ENCODE results near the gene CDH22. TPM values are rescaled to one million over a fixed set of nuclear protein-coding genes. Genes with fewer than 3 reads are reported as not detected.

CDH22 gene
- polyA plus RNA-seq, 1 donor = 0.37 TPM

- DNase-seq = no peak
- Histone ChIP-seq H3K27ac (ENCODE audit: low read length) (no peak overlapping the region), H3K27me3 (ENCODE audit: control insufficient read depth, insufficient read depth, low read length) (peaks cover 40% of the 10 kb centered on the region), H3K9me3 (ENCODE audit: control insufficient read depth, low read depth, low read length) (no peaks in the 10 kb centered on the region), H3K36me3 (ENCODE audit: control insufficient read depth, insufficient read depth, low read length) (no peaks in the 10 kb centered on the region), H3K4me1 (ENCODE audit: control insufficient read depth, insufficient read depth, low read length) (no peaks in the 10 kb centered on the region), H3K4me3 (ENCODE audit: low read length) (no peak overlapping the region)
- WGBS (ENCODE audit: insufficient coverage, low lambda C conversion rate) = no CpG with 5 or more reads among the region's 5 CpGs
Measured at GRCh38 chr20:46139908-46140482, 168.3 kb downstream of the CDH22 start.

- WGBS (ENCODE audit: insufficient coverage, low lambda C conversion rate) = no CpG with 5 or more reads among the region's 8 CpGs
- DNase-seq = no peak
- Histone ChIP-seq H3K36me3 (ENCODE audit: control insufficient read depth, insufficient read depth, low read length) (no peaks in the 10 kb centered on the region), H3K27me3 (ENCODE audit: control insufficient read depth, insufficient read depth, low read length) (peaks cover 42% of the 10 kb centered on the region), H3K27ac (ENCODE audit: low read length) (no peak overlapping the region), H3K9me3 (ENCODE audit: control insufficient read depth, low read depth, low read length) (no peaks in the 10 kb centered on the region), H3K4me1 (ENCODE audit: control insufficient read depth, insufficient read depth, low read length) (no peaks in the 10 kb centered on the region), H3K4me3 (ENCODE audit: low read length) (no peak overlapping the region)
Measured at GRCh38 chr20:46139266-46139889, 168.9 kb downstream of the CDH22 start.

- DNase-seq = no peak
- H3K27ac ChIP-seq (ENCODE audit: low read length) = no peak overlapping the region
- no peaks in the 10 kb centered on the region for H3K36me3 ChIP-seq (ENCODE audit: control insufficient read depth, insufficient read depth, low read length)
- no peaks in the 10 kb centered on the region for H3K9me3 ChIP-seq (ENCODE audit: control insufficient read depth, low read depth, low read length)
- WGBS (ENCODE audit: insufficient coverage, low lambda C conversion rate) = no CpG with 5 or more reads among the region's 5 CpGs
- no peak overlapping the region for H3K4me3 ChIP-seq (ENCODE audit: low read length)
- H3K27me3 ChIP-seq (ENCODE audit: control insufficient read depth, insufficient read depth, low read length) = peaks cover 44% of the 10 kb centered on the region
- H3K4me1 ChIP-seq (ENCODE audit: control insufficient read depth, insufficient read depth, low read length) = no peaks in the 10 kb centered on the region
Measured at GRCh38 chr20:46137816-46138215, 170.5 kb downstream of the CDH22 start.

- WGBS (ENCODE audit: insufficient coverage, low lambda C conversion rate) = 44% methylated on average over 1 of the region's 12 CpGs
- DNase-seq = no peak
- H3K27me3 ChIP-seq (ENCODE audit: control insufficient read depth, insufficient read depth, low read length) = peaks cover 38% of the 10 kb centered on the region
Measured at GRCh38 chr20:46135856-46136633, 172.3 kb downstream of the CDH22 start.

GRCh38 chr20:46134716-46135115 is 173.6 kb downstream of the CDH22 start:
- Histone ChIP-seq H3K4me1 (ENCODE audit: control insufficient read depth, insufficient read depth, low read length) (no peaks in the 10 kb centered on the region), H3K9me3 (ENCODE audit: control insufficient read depth, low read depth, low read length) (no peaks in the 10 kb centered on the region), H3K27me3 (ENCODE audit: control insufficient read depth, insufficient read depth, low read length) (peaks cover 40% of the 10 kb centered on the region), H3K4me3 (ENCODE audit: low read length) (no peak overlapping the region), H3K36me3 (ENCODE audit: control insufficient read depth, insufficient read depth, low read length) (no peaks in the 10 kb centered on the region), H3K27ac (ENCODE audit: low read length) (no peak overlapping the region)
- no peak for DNase-seq
- 71% methylated on average over 1 of the region's 7 CpGs for WGBS (ENCODE audit: insufficient coverage, low lambda C conversion rate)

More at GRCh38 chr20:46135856-46136633, 172.3 kb downstream of the CDH22 start:
- H3K27ac ChIP-seq (ENCODE audit: low read length) = no peak overlapping the region
- no peaks in the 10 kb centered on the region for H3K36me3 ChIP-seq (ENCODE audit: control insufficient read depth, insufficient read depth, low read length)
- no peaks in the 10 kb centered on the region for H3K9me3 ChIP-seq (ENCODE audit: control insufficient read depth, low read depth, low read length)
- no peak overlapping the region for H3K4me3 ChIP-seq (ENCODE audit: low read length)
- no peaks in the 10 kb centered on the region for H3K4me1 ChIP-seq (ENCODE audit: control insufficient read depth, insufficient read depth, low read length)

- 94% methylated on average over 5 of the region's 11 CpGs for WGBS (ENCODE audit: insufficient coverage, low lambda C conversion rate)
- H3K27me3 ChIP-seq (ENCODE audit: control insufficient read depth, insufficient read depth, low read length) = peaks cover 36% of the 10 kb centered on the region
- DNase-seq = no peak
- no peaks in the 10 kb centered on the region for H3K4me1 ChIP-seq (ENCODE audit: control insufficient read depth, insufficient read depth, low read length)
- H3K36me3 ChIP-seq (ENCODE audit: control insufficient read depth, insufficient read depth, low read length) = no peaks in the 10 kb centered on the region
- H3K4me3 ChIP-seq (ENCODE audit: low read length) = no peak overlapping the region
- H3K27ac ChIP-seq (ENCODE audit: low read length) = no peak overlapping the region
- no peaks in the 10 kb centered on the region for H3K9me3 ChIP-seq (ENCODE audit: control insufficient read depth, low read depth, low read length)
Measured at GRCh38 chr20:46133886-46134654, 174.2 kb downstream of the CDH22 start.

GRCh38 chr20:46132705-46133120 is 175.6 kb downstream of the CDH22 start:
- H3K4me3 ChIP-seq (ENCODE audit: low read length) = no peak overlapping the region
- H3K27ac ChIP-seq (ENCODE audit: low read length) = no peak overlapping the region
- WGBS (ENCODE audit: insufficient coverage, low lambda C conversion rate) = no CpG with 5 or more reads among the region's 17 CpGs
- H3K4me1 ChIP-seq (ENCODE audit: control insufficient read depth, insufficient read depth, low read length) = no peaks in the 10 kb centered on the region
- H3K36me3 ChIP-seq (ENCODE audit: control insufficient read depth, insufficient read depth, low read length) = no peaks in the 10 kb centered on the region
- no peaks in the 10 kb centered on the region for H3K9me3 ChIP-seq (ENCODE audit: control insufficient read depth, low read depth, low read length)
- DNase-seq = peak in 1 of 2 donors; percentile 23
- peaks cover 40% of the 10 kb centered on the region for H3K27me3 ChIP-seq (ENCODE audit: control insufficient read depth, insufficient read depth, low read length)

GRCh38 chr20:46131396-46131795 is 176.9 kb downstream of the CDH22 start:
- Histone ChIP-seq H3K4me1 (ENCODE audit: control insufficient read depth, insufficient read depth, low read length) (no peaks in the 10 kb centered on the region), H3K9me3 (ENCODE audit: control insufficient read depth, low read depth, low read length) (no peaks in the 10 kb centered on the region), H3K4me3 (ENCODE audit: low read length) (no peak overlapping the region), H3K27me3 (ENCODE audit: control insufficient read depth, insufficient read depth, low read length) (peaks cover 42% of the 10 kb centered on the region), H3K27ac (ENCODE audit: low read length) (no peak overlapping the region), H3K36me3 (ENCODE audit: control insufficient read depth, insufficient read depth, low read length) (no peaks in the 10 kb centered on the region)
- DNase-seq = no peak
- WGBS (ENCODE audit: insufficient coverage, low lambda C conversion rate) = no CpG with 5 or more reads among the region's 6 CpGs

- H3K9me3 ChIP-seq (ENCODE audit: control insufficient read depth, low read depth, low read length) = no peaks in the 10 kb centered on the region
- no peaks in the 10 kb centered on the region for H3K4me1 ChIP-seq (ENCODE audit: control insufficient read depth, insufficient read depth, low read length)
- no CpG with 5 or more reads among the region's 4 CpGs for WGBS (ENCODE audit: insufficient coverage, low lambda C conversion rate)
- no peaks in the 10 kb centered on the region for H3K36me3 ChIP-seq (ENCODE audit: control insufficient read depth, insufficient read depth, low read length)
- H3K27me3 ChIP-seq (ENCODE audit: control insufficient read depth, insufficient read depth, low read length) = peaks cover 36% of the 10 kb centered on the region
- no peak overlapping the region for H3K27ac ChIP-seq (ENCODE audit: low read length)
- no peak for DNase-seq
- H3K4me3 ChIP-seq (ENCODE audit: low read length) = no peak overlapping the region
Measured at GRCh38 chr20:46130534-46130933, 177.8 kb downstream of the CDH22 start.

- H3K36me3 ChIP-seq (ENCODE audit: control insufficient read depth, insufficient read depth, low read length) = no peaks in the 10 kb centered on the region
- no CpG with 5 or more reads among the region's 5 CpGs for WGBS (ENCODE audit: insufficient coverage, low lambda C conversion rate)
- H3K4me3 ChIP-seq (ENCODE audit: low read length) = no peak overlapping the region
- no peaks in the 10 kb centered on the region for H3K9me3 ChIP-seq (ENCODE audit: control insufficient read depth, low read depth, low read length)
- peaks cover 35% of the 10 kb centered on the region for H3K27me3 ChIP-seq (ENCODE audit: control insufficient read depth, insufficient read depth, low read length)
- H3K27ac ChIP-seq (ENCODE audit: low read length) = no peak overlapping the region
- H3K4me1 ChIP-seq (ENCODE audit: control insufficient read depth, insufficient read depth, low read length) = no peaks in the 10 kb centered on the region
- DNase-seq = no peak
Measured at GRCh38 chr20:46129955-46130481, 178.3 kb downstream of the CDH22 start.
